Activated CD4-positive, alpha-beta T cell treated with anti-CD3 and anti-CD28 coated beads, Interleukin-10, Interleukin-2, amounts not matched to agents 100 ng/mL and 50 ng/mL, durations not matched to agents 16 hours and 8 hours (primary cell): ENCODE data around the gene NLRP6.
"Not testable (repeated sequence)": the region's sequence is repeated elsewhere in the genome, so short reads cannot be mapped to it uniquely, and the experiment has no call there.

Source experiments
- DNase-seq: peaks from one replicate; pipeline ENCODE4 v3.0.0-alpha.2; 2020

Gene NLRP6

GRCh38 chr11:278001-278951, at the start of gene NLRP6:
TSS of gene NLRP6 (plus strand) at chr11:278407. CDS start at chr11:278570, 163 bp downstream.
- no peak for DNase-seq

- no peak for DNase-seq
Measured at GRCh38 chr11:230431-230830, 47.8 kb upstream of the NLRP6 start.

GRCh38 chr11:232783-233565, 45.2 kb upstream of the NLRP6 start:
- DNase-seq = no peak

- DNase-seq = no peak
Measured at GRCh38 chr11:235180-235579, 43.0 kb upstream of the NLRP6 start.

- peak; percentile 54 for DNase-seq
Measured at GRCh38 chr11:235609-235996, 42.6 kb upstream of the NLRP6 start.

- peak; percentile 94 for DNase-seq
Measured at GRCh38 chr11:235997-236773, 42.0 kb upstream of the NLRP6 start, which contains the start of gene SIRT3. TSS of gene SIRT3 (minus strand) at chr11:236342. CDS start at chr11:236328, 14 bp downstream.

- DNase-seq = peak; percentile 92
Measured at GRCh38 chr11:236774-237767, 41.1 kb upstream of the NLRP6 start, which contains the start of gene PSMD13. TSS of gene PSMD13 (plus strand) at chr11:236976. CDS start at chr11:237050, 74 bp downstream.

GRCh38 chr11:238346-238745, 39.9 kb upstream of the NLRP6 start:
- DNase-seq = not testable (repeated sequence)

GRCh38 chr11:240315-240714, 37.9 kb upstream of the NLRP6 start:
- DNase-seq = no peak

- no peak for DNase-seq
Measured at GRCh38 chr11:241634-242033, 36.6 kb upstream of the NLRP6 start.

GRCh38 chr11:244376-244775, 33.8 kb upstream of the NLRP6 start:
- no peak for DNase-seq

- no peak for DNase-seq
Measured at GRCh38 chr11:249062-249461, 29.1 kb upstream of the NLRP6 start.

GRCh38 chr11:250274-250673, 27.9 kb upstream of the NLRP6 start:
- no peak for DNase-seq

- peak; percentile 74 for DNase-seq
Measured at GRCh38 chr11:250740-251299, 27.4 kb upstream of the NLRP6 start.

- DNase-seq = no peak
Measured at GRCh38 chr11:251550-251949, 26.7 kb upstream of the NLRP6 start.

- no peak for DNase-seq
Measured at GRCh38 chr11:252666-253065, 25.5 kb upstream of the NLRP6 start.

GRCh38 chr11:253160-253885, 24.9 kb upstream of the NLRP6 start:
- no peak for DNase-seq

- DNase-seq = no peak
Measured at GRCh38 chr11:253886-254270, 24.3 kb upstream of the NLRP6 start.

GRCh38 chr11:255176-255575, 23.0 kb upstream of the NLRP6 start:
- DNase-seq = no peak

GRCh38 chr11:255816-256215, 22.4 kb upstream of the NLRP6 start:
- no peak for DNase-seq
